GM12891 (cell line): Measurements from ENCODE around the gene PRKACB.

ENCODE experiments used
- DNase-seq: peaks from one replicate; pipeline ENCODE4 v3.0.0; 2011; ENCODE audit warnings: low spot score; ENCODE audit not compliant: insufficient read length
- FAIRE-seq: peaks from 2 replicates; lab custom pipeline; 2011; peaks lifted over from hg19 to GRCh38; lab: Jason Lieb, UNC
- PAX5 ChIP-seq: IDR thresholded peaks from 2 replicates; pipeline ENCODE4 v1.6.1; 2011; ENCODE audit warnings: low read length, moderate library complexity, mild to moderate bottlenecking; ENCODE audit not compliant: insufficient read depth, severe bottlenecking
- POLR2A ChIP-seq: IDR thresholded peaks from 2 replicates; pipeline ENCODE4 v1.6.1; 2011; ENCODE audit warnings: low read depth, low read length, control low read depth
- POLR2AphosphoS5 ChIP-seq: IDR thresholded peaks from 2 replicates; pipeline ENCODE4 v1.6.1; 2011; ENCODE audit warnings: low read depth, low read length, control low read depth
- POU2F2 ChIP-seq: IDR thresholded peaks from 2 replicates; pipeline ENCODE4 v1.6.1; 2011; ENCODE audit warnings: low read depth, mild to moderate bottlenecking, control low read depth, low read length, moderate library complexity
- SPI1 ChIP-seq: IDR thresholded peaks from 2 replicates; pipeline ENCODE4 v1.6.1; 2011; ENCODE audit warnings: low read depth, low read length, control low read depth
- TAF1 ChIP-seq: IDR thresholded peaks from 2 replicates; pipeline ENCODE4 v1.6.1; 2011; ENCODE audit warnings: low read depth, low read length, control low read depth

PRKACB gene

GRCh38 chr1:84155517-84155916 lies 11.4 kb downstream of the PRKACB start:
- DNase-seq (no peak), FAIRE-seq (no peak)
- TF ChIP-seq POLR2A = no peak
- no peak for TF ChIP-seq POU2F2
- TF ChIP-seq PAX5 = no peak
- TF ChIP-seq TAF1 = no peak
- no peak for TF ChIP-seq SPI1
- no peak for TF ChIP-seq POLR2AphosphoS5

DNA sequence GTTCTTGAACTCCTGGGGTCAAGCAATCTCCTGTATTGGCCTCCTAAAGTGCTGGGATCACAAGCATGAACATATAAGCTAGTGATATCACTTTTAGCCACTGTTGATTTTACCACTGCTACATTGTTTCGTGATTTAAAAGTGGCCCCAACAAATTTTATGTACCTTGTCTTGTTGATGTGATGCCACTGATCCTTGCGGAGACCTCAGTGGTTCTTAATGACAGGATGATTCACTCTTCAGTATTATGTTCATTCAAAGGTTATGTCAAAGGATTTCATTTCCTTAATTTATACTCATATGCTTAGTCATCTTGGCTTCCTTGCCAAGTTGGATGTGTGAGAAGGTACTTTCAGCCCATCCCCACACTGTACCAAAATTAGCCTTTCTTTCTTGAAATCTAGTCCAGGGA lies 12.1 kb downstream of the PRKACB start:
- DNase-seq = no peak
- TF ChIP-seq POLR2A = no peak
- TF ChIP-seq SPI1 = peak; percentile 68
- no peak for FAIRE-seq

DNA sequence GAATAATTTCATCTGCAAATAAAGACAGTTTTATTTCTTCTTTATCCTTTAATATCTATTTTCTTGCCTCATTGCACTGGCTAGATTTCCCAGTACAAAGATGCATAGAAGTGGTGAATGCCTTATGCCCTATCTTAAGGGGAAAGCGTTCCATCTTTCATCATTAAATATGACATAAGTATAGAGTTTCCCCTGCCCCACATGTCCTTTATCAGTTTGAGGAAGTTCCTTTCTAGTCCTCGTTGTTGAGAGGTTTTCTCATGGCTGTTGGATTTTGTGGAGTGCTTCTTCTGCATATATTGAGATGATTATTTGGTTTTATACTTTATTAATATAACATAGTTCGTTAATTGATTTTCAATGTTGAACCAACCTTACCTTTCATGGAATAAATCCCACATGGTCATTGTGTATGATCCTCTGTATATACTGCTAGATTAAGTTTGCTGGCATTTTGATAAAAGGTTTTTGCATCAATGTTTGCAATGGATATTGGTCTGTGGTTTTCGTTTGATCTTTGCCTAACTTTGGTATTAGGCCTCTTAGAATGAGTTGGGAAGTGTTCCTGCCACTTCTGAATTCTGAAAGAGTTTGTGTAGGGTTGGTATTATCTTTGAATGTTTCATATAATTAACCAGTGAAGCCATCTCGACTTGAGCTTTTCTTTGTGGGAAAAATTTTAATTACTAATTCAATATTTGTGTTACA lies 15.6 kb downstream of the PRKACB start:
- DNase-seq = no peak
- FAIRE-seq = no peak
- no peak for TF ChIP-seq POLR2AphosphoS5
- no peak for TF ChIP-seq PAX5
- no peak for TF ChIP-seq POLR2A
- no peak for TF ChIP-seq SPI1
- TF ChIP-seq POU2F2 = no peak
- no peak for TF ChIP-seq TAF1

GRCh38 chr1:84162295-84162694 lies 18.2 kb downstream of the PRKACB start:
- TF ChIP-seq POU2F2 = no peak
- DNase-seq (no peak), FAIRE-seq (no peak)

DNA sequence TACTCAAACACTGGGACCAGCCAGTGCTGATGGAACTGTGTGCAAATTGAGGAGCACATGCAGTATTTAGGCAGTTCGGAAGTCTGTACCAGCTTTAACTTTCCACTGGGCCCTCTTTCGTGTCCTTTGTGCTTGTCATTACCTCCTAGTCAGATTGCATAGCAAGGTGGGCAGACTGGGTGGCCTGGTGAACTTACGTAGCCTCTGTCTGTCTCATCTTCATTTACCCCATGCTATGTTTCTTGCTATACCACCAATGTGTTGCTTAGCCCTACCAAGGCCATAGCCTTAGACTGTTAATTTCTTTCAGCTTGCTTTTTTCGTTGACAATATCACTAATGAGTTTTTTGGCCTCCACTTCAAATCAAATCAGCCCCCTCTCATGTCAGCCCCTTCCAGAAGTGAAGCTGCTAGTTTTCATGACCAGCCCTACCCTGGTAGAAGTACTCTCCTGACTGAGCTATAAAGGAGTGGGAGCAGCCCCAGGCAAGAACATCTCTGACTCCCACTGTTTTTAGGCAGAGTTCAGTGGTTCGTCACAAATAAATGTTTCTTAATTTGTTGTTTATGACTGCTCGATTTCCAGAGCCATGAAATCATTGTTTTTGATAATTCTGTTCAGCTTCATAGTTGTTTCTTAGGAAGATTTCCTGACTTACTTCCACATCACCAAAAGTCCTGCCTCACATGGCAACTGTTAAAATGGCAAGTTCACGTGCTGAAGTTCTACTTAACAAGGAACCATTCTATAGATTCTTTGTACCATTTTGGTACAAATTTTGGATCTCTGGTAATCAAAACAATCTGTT lies 19.3 kb downstream of the PRKACB start:
- DNase-seq = no peak
- no peak for FAIRE-seq
- TF ChIP-seq POLR2A = no peak
- no peak for TF ChIP-seq PAX5
- TF ChIP-seq POLR2AphosphoS5 = no peak
- TF ChIP-seq TAF1 = no peak
- TF ChIP-seq POU2F2 = no peak
- TF ChIP-seq SPI1 = no peak

DNA sequence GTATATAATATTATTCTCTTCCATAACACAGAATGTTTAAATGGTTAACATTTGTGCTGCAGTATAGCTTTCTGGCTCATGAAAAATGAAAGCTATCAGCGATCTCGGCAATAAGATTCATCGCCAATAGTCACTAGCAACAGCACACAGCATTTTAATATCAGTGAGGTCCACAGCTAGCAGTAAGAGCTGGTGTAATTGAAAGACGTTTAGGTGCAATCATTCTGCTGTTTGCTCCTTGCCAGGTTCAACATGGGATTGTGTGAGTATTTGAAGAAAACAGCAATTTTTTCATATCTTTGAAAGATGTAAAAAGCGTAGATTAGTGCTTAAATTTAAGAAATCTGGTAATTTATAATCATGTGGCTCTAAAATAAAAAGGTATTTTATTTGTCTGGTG lies 20.1 kb downstream of the PRKACB start:
- FAIRE-seq (no peak), DNase-seq (no peak)

DNA sequence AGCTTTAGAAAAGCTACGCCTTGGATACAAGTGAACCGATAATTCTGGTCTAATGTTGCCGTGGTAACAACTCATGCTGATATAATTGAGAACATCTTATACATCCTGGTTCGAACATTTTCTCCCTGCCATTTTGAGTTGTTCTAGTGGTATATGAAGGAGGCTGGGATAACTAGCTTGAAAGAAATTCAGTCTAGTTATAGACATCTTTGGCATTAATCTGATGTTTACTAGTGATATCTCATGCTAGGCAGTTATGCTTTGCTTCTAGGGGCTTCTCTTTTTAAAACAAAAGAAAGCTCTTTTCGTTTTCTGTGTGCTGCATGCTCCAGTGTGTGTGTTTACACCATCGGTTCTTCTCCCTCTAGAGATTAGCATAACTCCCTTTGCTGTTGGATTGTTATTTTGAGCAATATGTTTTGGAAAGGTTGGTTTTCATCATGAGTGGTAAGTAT lies 20.5 kb downstream of the PRKACB start:
- peak; percentile 20 for FAIRE-seq

More for the DNA sequence above, 20.1 kb downstream of the PRKACB start:
- TF ChIP-seq POLR2AphosphoS5 (no peak), PAX5 (no peak), SPI1 (no peak), TAF1 (no peak), POU2F2 (no peak), POLR2A (no peak)

GRCh38 chr1:84165601-84166000 lies 21.5 kb downstream of the PRKACB start:
- TF ChIP-seq POLR2AphosphoS5 (no peak), PAX5 (no peak), TAF1 (no peak), SPI1 (no peak), POLR2A (no peak), POU2F2 (no peak)
- DNase-seq = no peak
- no peak for FAIRE-seq

More for the DNA sequence above, 20.5 kb downstream of the PRKACB start:
- TF ChIP-seq POLR2AphosphoS5 = no peak
- no peak for TF ChIP-seq POU2F2
- TF ChIP-seq POLR2A = no peak
- no peak for TF ChIP-seq SPI1
- TF ChIP-seq PAX5 = no peak
- no peak for TF ChIP-seq TAF1
- DNase-seq = no peak

DNA sequence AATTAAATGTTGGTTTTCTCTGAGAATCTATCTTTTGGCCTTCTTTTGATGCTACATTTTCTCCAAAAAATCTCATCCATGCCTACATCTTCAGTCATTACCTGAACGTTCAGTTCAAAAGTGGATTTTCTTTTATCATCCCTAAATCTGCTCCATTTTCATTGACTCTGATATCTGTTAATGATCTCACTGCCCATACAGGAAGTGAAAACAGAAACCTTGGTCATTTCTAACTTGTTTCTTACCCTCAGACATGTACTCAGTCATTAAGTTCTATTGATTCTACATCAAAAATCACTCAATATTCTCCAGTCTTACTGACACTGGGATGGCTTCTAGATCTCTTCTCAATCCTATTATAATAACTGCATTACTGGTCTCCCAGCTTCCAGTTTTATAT lies 22.7 kb downstream of the PRKACB start:
- DNase-seq = no peak
- FAIRE-seq = peak; percentile 23
- no peak for TF ChIP-seq POLR2AphosphoS5
- peak; percentile 89 for TF ChIP-seq SPI1

GRCh38 chr1:84168783-84169182 lies 24.7 kb downstream of the PRKACB start:
- TF ChIP-seq TAF1 = no peak
- no peak for TF ChIP-seq POLR2A
- TF ChIP-seq SPI1 = no peak
- no peak for TF ChIP-seq POU2F2
- TF ChIP-seq PAX5 = no peak
- no peak for TF ChIP-seq POLR2AphosphoS5
- FAIRE-seq (no peak), DNase-seq (no peak)
